ENCODE measurements around the gene ETV3.

ETV3 gene

GRCh38 chr1:157095091-157095490 is 43.1 kb downstream of the ETV3 start:
- in situ Hi-C loops (cut with MboI; ENCODE audit: low sequenced_read_pairs): no loop called here

- in situ Hi-C loops (cut with MboI; ENCODE audit: low sequenced_read_pairs): no loop called here
These were observed 45.4 kb downstream of the ETV3 start for GRCh38 chr1:157092831-157093230.

GRCh38 chr1:157091668-157092273 is 46.4 kb downstream of the ETV3 start:
- in situ Hi-C loops (cut with MboI; ENCODE audit: low sequenced_read_pairs): no loop called here

GRCh38 chr1:157091186-157091585 is 47.0 kb downstream of the ETV3 start:
- in situ Hi-C loops (cut with MboI; ENCODE audit: low sequenced_read_pairs): no loop called here

GRCh38 chr1:157090771-157091170 is 47.4 kb downstream of the ETV3 start:
- in situ Hi-C loops (cut with MboI; ENCODE audit: low sequenced_read_pairs): no loop called here

- in situ Hi-C loops (cut with MboI; ENCODE audit: low sequenced_read_pairs): no loop called here
These were observed 48.0 kb downstream of the ETV3 start for GRCh38 chr1:157090196-157090647.

GRCh38 chr1:157089789-157090188 is 48.4 kb downstream of the ETV3 start:
- in situ Hi-C loops (cut with MboI; ENCODE audit: low sequenced_read_pairs): no loop called here

- in situ Hi-C loops (cut with MboI; ENCODE audit: low sequenced_read_pairs): no loop called here
These were observed 49.6 kb downstream of the ETV3 start for GRCh38 chr1:157088607-157089006.

- in situ Hi-C loops (cut with MboI; ENCODE audit: low sequenced_read_pairs): no loop called here
These were observed 51.2 kb downstream of the ETV3 start for GRCh38 chr1:157087030-157087429.

GRCh38 chr1:157086299-157086698 is 51.9 kb downstream of the ETV3 start:
- in situ Hi-C loops (cut with MboI; ENCODE audit: low sequenced_read_pairs): no loop called here

- in situ Hi-C loops (cut with MboI; ENCODE audit: low sequenced_read_pairs): no loop called here
These were observed 52.8 kb downstream of the ETV3 start for GRCh38 chr1:157085421-157085820.

- in situ Hi-C loops (cut with MboI; ENCODE audit: low sequenced_read_pairs): no loop called here
These were observed 53.5 kb downstream of the ETV3 start for GRCh38 chr1:157084720-157085119.

GRCh38 chr1:157081707-157082106 is 56.5 kb downstream of the ETV3 start:
- in situ Hi-C loops (cut with MboI; ENCODE audit: low sequenced_read_pairs): no loop called here

GRCh38 chr1:157080714-157081113 is 57.5 kb downstream of the ETV3 start:
- in situ Hi-C loops (cut with MboI; ENCODE audit: low sequenced_read_pairs): no loop called here

GRCh38 chr1:157077394-157077793 is 60.8 kb downstream of the ETV3 start:
- in situ Hi-C loops (cut with MboI; ENCODE audit: low sequenced_read_pairs): no loop called here

GRCh38 chr1:157073944-157074685 is 64.1 kb downstream of the ETV3 start:
- in situ Hi-C loops (cut with MboI; ENCODE audit: low sequenced_read_pairs): no loop called here

All from hTERT RPE-1 (cell line).